GM18526 (cell line): Measurements from ENCODE around the gene GFER.

Source experiments
- POLR2A ChIP-seq: IDR thresholded peaks from 3 replicates; pipeline ENCODE4 v1.6.1; 2011; ENCODE audit not compliant: insufficient read length; ENCODE audit errors: extremely low read depth

The GFER gene

DNA sequence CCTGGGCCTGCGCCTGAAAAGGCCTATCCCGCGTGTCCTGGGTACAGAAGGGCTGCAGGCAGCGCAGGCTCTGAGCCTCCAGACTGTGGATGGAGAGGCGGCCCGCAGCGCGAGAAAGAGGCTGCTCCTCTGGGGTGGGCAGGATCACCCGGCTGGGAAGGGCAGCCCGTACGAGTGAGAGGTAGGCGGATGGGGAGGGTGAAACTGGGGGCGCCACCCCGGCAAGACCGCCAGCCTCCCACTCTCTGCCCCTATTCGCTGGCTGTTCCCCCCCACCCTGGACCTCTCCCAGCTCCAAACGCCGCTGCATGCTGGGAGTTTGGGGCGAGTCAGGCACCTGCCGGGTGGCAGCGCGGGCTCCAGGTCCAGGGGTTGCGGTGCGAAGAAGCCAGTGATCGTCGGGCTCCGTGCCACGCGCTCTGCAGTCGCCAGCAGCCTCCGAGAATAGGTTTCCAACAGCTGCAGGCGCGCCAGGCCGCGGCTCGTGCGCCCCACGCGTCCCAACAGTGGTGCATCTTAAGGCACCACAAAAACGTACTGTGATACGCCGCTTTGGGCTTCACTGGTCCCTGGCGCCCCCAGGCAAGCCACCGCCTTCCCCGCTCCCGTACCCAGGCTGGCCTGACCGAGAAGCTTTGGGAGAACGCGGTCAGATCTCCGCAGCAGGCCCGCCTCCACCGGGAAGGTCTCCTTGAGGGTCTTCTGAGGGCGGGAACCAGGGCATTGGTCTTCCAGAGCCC, 3.8 kb upstream of the GFER start:
- no peak for TF ChIP-seq POLR2A

DNA sequence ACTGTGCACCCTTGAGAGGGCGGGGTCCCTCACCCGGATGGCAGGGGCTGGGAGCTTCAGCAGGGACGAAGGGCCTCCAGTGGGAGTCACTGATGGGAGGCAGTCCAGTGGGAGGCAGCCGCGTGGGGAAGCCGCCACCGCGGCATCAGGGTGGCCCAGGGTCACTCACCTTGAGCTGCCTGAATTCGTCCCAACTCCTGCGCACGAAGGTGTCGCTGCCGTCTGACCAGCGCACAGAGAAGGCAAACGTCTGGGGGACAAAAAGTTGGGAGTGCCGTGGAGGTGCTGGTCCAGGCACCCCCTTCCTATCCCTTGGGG, 3.3 kb upstream of the GFER start:
- no peak for TF ChIP-seq POLR2A

DNA sequence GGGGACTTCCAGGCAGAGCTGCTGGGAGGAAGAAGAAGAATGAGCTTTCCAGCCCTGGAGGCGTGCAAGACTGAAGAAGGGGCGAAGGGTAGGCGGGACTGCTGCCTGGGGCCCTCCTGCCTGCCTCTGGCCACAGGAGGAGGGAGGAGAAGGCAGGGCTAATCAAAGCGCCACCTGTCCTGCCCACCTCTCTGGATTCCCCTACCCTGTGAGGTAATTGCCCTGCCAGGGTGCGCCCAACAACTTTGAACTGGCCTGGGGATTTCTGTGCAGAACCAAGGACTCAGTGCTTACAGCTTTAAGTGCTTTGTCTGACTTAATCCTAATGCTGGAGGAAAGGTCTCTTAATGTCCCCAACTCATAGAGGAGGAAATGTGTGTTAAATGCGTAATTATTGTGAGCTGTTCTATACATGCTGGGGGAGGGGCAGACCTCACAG, 2.6 kb upstream of the GFER start, which contains the start of gene NOXO1:
NOXO1 (minus strand) TSS at position 72 of the 439 bp plus-strand sequence. CDS start 290 bp downstream, outside the sequence.
- TF ChIP-seq POLR2A = no peak

DNA sequence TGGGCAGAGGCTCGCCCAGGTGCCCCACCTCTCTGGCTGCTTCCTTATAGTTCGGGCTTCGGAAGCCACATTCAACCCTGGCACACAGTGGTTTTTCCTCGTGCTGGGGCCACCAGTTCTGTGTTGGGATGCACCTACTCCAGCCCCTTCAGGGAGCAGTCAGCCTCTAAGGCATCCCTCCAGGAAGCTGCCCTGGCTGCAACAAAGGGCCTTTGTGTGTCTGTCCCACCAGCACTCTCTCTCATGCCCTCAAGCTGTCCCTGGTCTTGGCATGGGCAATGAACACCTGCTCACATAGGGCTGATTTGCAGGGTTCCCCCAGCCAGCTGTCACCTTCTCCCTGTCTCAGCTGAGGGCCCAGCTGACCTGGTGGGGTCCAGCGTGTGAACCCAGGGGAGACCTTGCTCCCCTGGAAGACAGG, 2.0 kb upstream of the GFER start:
- TF ChIP-seq POLR2A = no peak

DNA sequence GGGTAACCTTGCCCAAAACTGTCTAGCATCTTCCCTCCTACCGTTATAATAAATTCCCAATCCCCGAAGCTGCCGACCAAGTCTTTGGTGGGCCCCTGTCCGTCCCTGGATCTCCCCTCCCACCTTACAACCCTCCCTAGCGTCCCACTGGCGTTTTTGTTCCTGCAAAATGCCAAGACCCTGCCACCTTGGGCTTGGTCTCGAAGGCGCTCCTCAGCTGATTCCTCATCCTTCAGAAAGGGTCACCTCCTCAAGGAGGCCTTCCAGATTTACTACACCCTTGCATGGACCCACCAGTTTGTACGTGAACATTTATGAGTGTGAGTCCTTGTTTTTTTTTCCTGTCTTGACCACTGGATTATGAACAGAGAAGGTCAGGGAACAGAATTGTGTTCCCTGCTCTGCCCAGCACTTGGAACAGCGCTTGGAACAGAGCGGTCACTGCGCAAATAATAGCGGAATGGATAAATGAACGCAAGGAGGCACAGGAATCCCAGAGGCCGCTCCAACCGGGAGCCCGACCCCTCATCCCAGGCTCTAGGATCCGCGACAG, 926 bp upstream of the GFER start:
- TF ChIP-seq POLR2A = no peak

DNA sequence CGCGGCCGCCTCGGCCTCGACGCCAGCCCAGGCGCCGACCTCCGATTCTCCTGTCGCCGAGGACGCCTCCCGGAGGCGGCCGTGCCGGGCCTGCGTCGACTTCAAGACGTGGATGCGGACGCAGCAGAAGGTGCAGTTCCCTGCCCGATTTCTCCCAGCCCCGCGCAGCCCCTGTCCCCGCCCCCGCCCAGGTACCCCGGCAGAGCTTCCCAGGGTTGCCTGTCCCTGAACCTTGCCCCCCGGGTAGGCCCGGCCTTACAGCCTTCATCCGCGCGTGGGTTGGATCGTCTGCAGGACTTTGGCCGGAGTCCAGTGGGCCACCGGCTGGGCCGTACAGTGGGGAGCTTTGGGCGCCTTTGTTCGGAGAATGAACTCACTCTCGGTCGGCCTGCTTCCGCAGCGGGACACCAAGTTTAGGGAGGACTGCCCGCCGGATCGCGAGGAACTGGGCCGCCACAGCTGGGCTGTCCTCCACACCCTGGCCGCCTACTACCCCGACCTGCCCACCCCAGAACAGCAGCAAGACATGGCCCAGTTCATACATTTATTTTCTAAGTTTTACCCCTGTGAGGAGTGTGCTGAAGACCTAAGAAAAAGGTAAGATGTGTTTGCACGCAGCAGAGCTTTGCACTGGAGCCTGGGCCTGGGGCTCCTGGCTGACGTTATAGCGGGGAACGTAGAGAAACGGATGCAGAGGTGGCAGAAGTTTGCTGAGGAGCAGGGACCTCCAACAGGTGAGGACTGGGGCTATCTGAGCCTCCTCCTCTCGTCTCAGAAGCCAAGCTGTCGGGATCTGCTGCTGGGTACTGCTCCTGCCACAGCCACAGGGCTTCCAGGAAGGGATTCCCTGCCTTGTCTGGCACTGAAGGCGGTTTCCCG, 593 bp downstream of the GFER start:
- no peak for TF ChIP-seq POLR2A

DNA sequence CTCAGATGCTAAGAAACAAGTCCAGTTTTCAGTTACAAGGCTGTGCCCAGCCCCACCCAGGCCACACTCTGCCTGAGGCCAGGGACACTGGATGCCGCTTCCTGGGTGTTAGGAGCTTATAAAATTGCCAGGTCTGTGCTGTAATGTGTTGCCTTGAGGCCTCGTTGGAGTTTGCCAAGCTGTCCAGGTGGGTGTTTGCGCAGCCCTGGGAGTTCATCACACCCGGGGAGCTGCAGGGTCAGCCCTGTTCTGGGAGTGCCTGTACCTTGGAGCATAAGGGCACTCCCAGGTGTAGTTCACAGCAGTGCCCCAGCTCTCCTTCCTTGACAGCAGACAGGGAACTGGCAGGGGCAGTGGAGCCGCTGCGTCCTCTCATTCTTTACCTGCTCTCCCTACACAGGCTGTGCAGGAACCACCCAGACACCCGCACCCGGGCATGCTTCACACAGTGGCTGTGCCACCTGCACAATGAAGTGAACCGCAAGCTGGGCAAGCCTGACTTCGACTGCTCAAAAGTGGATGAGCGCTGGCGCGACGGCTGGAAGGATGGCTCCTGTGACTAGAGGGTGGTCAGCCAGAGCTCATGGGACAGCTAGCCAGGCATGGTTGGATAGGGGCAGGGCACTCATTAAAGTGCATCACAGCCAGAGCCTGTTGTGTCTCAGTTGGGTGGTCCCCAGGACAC, 1.6 kb downstream of the GFER start:
- no peak for TF ChIP-seq POLR2A

DNA sequence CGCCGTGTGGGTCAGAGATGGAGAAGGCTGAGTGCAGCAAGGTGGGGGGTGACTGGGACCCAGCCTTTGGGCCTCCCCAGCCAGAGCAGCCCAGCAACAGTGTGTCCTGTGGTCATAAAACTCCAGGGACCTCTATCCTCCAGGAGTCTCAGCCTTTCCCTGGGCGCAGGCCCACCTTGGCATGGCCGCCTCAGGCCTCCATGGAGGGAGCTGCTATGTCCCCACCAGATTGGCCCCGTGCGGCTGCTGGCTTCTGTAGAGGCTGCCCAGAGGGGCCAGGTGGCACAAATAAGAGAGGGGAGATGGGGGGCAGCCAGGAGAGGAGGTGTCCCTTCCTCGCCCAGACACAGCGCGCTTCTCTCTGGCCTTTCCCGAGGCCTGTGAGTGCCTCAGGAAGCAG, 3.2 kb downstream of the GFER start:
- no peak for TF ChIP-seq POLR2A

DNA sequence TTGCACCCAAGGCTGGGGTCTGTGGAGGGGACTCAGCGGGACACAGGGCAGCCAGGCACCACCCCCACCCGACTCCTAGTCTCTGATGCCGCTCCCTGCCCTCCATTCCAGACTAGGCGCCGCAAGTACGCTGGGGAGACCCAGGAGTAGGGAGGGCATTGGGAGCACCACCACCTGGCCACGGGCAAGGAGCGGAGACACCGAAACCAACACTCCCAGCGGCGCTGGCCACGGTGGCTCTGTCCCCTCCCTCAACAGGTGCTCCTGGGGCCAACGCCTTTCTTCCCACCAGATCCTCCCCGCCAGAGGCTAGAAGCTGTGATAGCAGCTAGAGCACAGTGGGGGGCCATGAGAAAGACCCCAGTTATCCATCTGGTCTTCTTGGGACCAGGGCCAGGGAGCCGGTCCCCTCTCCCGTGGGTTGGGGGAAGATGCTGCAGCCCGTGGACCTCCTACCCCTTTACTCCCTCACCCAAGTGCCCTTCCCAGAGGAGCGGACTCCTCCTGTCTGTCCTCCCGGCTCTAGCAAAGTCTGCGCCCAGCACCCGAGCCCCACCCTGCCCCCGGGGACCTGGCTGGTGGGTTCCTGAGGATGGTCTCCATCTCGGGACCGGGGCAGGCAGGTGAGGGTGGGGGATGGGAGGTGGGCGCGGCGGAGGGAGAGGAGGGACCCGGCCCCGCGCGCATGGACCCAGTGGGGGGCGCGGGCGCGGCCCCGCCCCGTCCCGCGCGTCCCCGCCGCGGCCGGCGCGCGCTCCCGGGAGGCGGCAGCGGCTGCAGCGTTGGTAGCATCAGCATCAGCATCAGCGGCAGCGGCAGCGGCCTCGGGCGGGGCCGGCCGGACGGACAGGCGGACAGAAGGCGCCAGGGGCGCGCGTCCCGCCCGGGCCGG, 5.5 kb downstream of the GFER start, which contains the start of gene SYNGR3:
SYNGR3 (plus strand) TSS at position 762 of the 892 bp plus-strand sequence. CDS start 133 bp downstream, outside the sequence.
- TF ChIP-seq POLR2A = no peak

DNA sequence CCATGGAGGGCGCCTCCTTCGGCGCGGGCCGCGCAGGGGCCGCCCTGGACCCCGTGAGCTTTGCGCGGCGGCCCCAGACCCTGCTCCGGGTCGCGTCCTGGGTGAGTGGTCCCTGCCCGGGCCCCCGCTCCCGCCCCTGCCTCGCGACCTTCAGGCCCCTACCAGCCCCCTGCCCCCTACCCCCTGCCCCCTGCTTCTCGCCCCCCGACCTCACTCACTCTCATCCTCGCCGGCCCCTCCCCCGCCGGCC, 6.0 kb downstream of the GFER start:
- no peak for TF ChIP-seq POLR2A

DNA sequence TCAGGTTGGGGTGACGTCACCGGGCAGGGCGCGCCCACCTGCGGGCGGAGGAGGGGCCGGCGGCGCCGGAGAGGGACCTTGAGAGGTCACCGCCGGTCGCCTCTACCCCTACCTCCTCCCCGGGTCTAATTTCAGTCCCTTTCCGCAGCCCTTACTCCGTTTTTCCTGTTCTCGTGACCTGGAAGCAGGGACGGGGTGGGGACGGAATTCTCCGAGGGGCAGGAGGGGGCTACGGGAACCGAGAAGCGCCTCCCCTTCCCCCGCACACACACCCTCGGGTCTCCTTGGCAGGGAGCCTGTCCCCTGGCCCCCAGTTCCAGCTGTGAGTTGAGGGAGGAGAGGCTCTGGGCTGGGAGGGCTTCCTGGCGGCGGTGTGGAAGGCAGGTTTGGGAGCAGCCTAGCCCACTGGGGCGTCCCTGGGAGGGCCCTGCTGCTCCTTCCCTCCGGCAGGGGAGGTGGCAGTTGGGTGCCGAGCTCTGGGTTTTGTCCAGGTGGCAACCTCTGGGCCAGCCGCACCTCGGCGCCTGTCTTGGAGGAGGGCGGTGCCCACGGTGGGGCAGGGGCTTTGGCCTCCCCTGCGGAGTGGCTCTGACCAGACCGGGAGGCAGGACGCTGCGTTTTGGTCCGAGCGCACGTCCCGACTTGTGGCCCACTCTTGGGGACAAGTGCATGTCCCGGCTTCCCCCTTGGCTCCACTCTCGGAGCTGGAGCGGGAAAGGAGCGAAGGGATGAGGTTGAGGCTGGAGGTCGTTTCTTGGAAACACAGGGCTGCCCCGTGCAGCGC, 6.5 kb downstream of the GFER start:
- no peak for TF ChIP-seq POLR2A

DNA sequence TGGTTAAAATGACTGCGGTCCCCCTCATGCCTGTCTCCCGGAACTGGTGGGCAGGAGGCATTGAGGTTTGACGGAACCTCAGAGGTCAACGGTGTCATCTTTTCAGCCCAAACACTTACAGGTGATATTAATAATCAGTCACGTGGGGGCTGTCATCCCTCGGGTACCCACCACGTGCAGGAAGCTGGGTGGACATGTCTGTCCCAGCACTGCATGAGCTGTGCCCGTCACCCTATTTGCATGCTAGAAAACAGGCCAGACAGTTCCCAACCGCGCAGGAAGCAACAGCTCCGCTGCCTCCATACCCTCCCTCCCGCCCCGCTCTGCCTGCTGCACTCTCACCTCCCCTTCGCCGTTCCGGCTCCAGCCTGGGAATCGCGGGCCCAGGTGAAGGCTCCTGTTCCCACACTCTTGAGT, 7.2 kb downstream of the GFER start:
- peak; percentile 51 for TF ChIP-seq POLR2A

DNA sequence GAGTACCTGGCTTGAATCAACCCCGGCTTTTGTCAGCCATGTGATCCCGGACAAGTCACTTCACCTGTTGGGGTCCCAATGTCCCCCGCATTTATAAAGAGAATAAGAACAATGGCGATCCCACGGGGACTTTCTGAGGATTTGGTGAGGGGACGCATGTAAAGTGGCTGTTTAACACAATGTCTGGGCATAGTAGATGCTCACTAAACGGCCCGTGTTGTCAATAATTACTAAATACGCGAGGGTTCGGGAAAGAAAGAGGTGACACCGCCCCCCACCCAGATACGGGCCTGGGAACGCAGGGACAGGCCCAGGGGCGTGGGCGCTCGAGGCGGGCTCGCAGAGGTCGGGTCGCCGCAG, 7.6 kb downstream of the GFER start:
- TF ChIP-seq POLR2A = no peak
